GM12864 (cell line): ENCODE data around the gene ABCA8.

Experiments
- DNase-seq: peaks from one replicate; pipeline ENCODE4 v3.0.0-alpha.2; 2011; ENCODE audit warnings: low read depth
- H3K4me3 ChIP-seq: 2 replicates; pipeline ENCODE4 v1.5.1; 2011; ENCODE audit warnings: mild to moderate bottlenecking, low read depth, low read length, control low read depth
- CTCF ChIP-seq: IDR thresholded peaks from 2 replicates; pipeline ENCODE4 v1.5.1; 2011; ENCODE audit warnings: low read depth, mild to moderate bottlenecking, moderate library complexity, low read length, control low read depth, inconsistent platforms; ENCODE audit errors: missing control alignments

The ABCA8 gene

GRCh38 chr17:68884888-68885287, 70.3 kb downstream of the ABCA8 start:
- TF ChIP-seq CTCF, result no peak
- DNase-seq, result no peak
- no peak overlapping the region for H3K4me3 ChIP-seq

GRCh38 chr17:68878226-68878885, 76.8 kb downstream of the ABCA8 start:
- no peak for DNase-seq
- TF ChIP-seq CTCF, result no peak
- no peak overlapping the region for H3K4me3 ChIP-seq

- no peak overlapping the region for H3K4me3 ChIP-seq
- TF ChIP-seq CTCF, result no peak
- DNase-seq, result no peak
Observed at GRCh38 chr17:68871447-68871846, 83.7 kb downstream of the ABCA8 start.

GRCh38 chr17:68870976-68871375, 84.2 kb downstream of the ABCA8 start:
- no peak for TF ChIP-seq CTCF
- no peak for DNase-seq
- no peak overlapping the region for H3K4me3 ChIP-seq

- no peak overlapping the region for H3K4me3 ChIP-seq
- DNase-seq, result no peak
- TF ChIP-seq CTCF, result no peak
Observed at GRCh38 chr17:68870161-68870826, 84.9 kb downstream of the ABCA8 start.

GRCh38 chr17:68868708-68869107, 86.5 kb downstream of the ABCA8 start:
- TF ChIP-seq CTCF, result no peak
- no peak for DNase-seq
- no peak overlapping the region for H3K4me3 ChIP-seq
